ENCODE results near the gene LRRC28.

Gene LRRC28

DNA sequence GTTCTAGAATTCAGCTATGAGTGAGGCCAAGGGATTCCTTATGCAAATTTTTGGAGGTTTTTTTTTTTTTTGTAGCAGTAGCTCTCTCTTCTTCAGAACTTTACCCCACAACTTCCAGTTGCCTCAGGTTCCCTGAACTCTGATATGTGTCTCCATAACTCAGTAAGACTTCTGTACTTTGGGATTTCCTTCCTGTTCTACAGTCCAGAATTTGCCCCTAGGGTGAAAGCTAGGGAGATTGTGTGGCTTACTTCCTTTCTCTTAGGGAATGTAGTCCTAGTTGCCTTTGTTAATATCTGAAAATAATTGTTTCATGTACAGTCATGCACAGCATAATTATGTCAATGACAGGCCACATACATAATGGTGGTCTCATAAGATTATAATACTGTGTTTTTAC is 30.8 kb downstream of the LRRC28 start:
- H3K4me3 ChIP-seq (ENCODE audit: insufficient read length, low read depth): no peak overlapping the region
- no peaks in the 10 kb centered on the region for H3K9me3 ChIP-seq (ENCODE audit: insufficient read depth, low read length)
- no peaks in the 10 kb centered on the region for H3K36me3 ChIP-seq (ENCODE audit: insufficient read depth, insufficient read length, low read length)
- no peaks in the 10 kb centered on the region for H3K4me1 ChIP-seq (ENCODE audit: insufficient read depth, insufficient read length)
- no peak for DNase-seq (ENCODE audit: low read depth, low spot score)
- no peak for TF ChIP-seq YY1 (IDR thresholded peaks at IDR 0.05; ENCODE audit: insufficient read depth, insufficient read length)
- TF ChIP-seq ZNF274 (IDR thresholded peaks at IDR 0.05; ENCODE audit: low read depth, low read length): no peak
- TF ChIP-seq SUZ12 (IDR thresholded peaks at IDR 0.05; ENCODE audit: extremely low read depth, insufficient read depth, insufficient read length): no peak
- H3K9ac ChIP-seq (ENCODE audit: insufficient read length, low read depth): no peak overlapping the region
- H3K27me3 ChIP-seq (ENCODE audit: insufficient read depth, insufficient read length): no peaks in the 10 kb centered on the region

DNA sequence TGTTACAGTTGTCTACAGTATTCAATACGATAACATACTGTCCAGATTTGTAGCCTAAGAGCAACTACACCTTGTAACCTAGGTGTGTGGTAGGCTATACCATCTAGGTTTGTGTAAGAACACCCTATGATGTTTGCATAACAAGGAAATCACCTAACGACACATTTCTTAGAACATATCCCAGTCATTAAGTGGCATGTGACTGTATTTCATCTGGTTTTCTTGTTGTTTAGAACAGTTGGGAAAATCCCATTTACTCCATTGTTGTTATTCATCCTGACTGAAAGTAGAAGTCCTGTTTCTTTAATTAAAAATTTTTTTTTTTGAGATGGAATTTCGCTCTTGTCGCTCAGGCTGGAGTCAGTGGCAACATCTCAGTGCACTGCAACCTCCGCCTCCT is 31.3 kb downstream of the LRRC28 start:
- Histone ChIP-seq H3K27me3 (ENCODE audit: insufficient read depth, insufficient read length) (no peaks in the 10 kb centered on the region), H3K9ac (ENCODE audit: insufficient read length, low read depth) (no peak overlapping the region), H3K9me3 (ENCODE audit: insufficient read depth, low read length) (no peaks in the 10 kb centered on the region), H3K36me3 (ENCODE audit: insufficient read depth, insufficient read length, low read length) (no peaks in the 10 kb centered on the region), H3K4me3 (ENCODE audit: insufficient read length, low read depth) (no peak overlapping the region), H3K4me1 (ENCODE audit: insufficient read depth, insufficient read length) (no peaks in the 10 kb centered on the region)
- DNase-seq (ENCODE audit: low read depth, low spot score): no peak
- TF ChIP-seq SUZ12 (IDR thresholded peaks at IDR 0.05; ENCODE audit: extremely low read depth, insufficient read depth, insufficient read length) (no peak), YY1 (IDR thresholded peaks at IDR 0.05; ENCODE audit: insufficient read depth, insufficient read length) (no peak), ZNF274 (IDR thresholded peaks at IDR 0.05; ENCODE audit: low read depth, low read length) (no peak)

DNA sequence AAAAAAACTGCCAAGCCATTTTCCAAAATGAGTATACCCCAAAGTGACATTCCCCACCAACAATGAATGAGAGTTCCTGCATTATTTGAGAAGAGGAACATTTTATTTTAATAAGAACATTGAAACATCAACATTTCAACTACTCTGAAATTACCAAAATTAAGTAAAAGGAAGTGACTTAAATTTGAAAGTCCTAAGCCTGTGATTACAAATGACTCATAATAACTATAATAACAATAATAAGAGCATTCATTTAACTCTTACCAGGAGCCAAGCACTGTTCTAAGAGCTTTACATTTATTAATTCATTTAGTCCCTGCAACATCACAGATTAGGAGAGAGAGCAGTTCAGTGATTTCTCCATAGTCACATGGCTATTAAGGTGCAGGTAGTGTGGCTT is 32.4 kb downstream of the LRRC28 start:
- Histone ChIP-seq H3K9ac (ENCODE audit: insufficient read length, low read depth) (no peak overlapping the region), H3K9me3 (ENCODE audit: insufficient read depth, low read length) (no peaks in the 10 kb centered on the region), H3K4me3 (ENCODE audit: insufficient read length, low read depth) (no peak overlapping the region), H3K4me1 (ENCODE audit: insufficient read depth, insufficient read length) (no peaks in the 10 kb centered on the region), H3K27me3 (ENCODE audit: insufficient read depth, insufficient read length) (no peaks in the 10 kb centered on the region), H3K36me3 (ENCODE audit: insufficient read depth, insufficient read length, low read length) (no peaks in the 10 kb centered on the region)
- DNase-seq (ENCODE audit: low read depth, low spot score): no peak
- TF ChIP-seq YY1 (IDR thresholded peaks at IDR 0.05; ENCODE audit: insufficient read depth, insufficient read length) (no peak), SUZ12 (IDR thresholded peaks at IDR 0.05; ENCODE audit: extremely low read depth, insufficient read depth, insufficient read length) (no peak), ZNF274 (IDR thresholded peaks at IDR 0.05; ENCODE audit: low read depth, low read length) (no peak)

DNA sequence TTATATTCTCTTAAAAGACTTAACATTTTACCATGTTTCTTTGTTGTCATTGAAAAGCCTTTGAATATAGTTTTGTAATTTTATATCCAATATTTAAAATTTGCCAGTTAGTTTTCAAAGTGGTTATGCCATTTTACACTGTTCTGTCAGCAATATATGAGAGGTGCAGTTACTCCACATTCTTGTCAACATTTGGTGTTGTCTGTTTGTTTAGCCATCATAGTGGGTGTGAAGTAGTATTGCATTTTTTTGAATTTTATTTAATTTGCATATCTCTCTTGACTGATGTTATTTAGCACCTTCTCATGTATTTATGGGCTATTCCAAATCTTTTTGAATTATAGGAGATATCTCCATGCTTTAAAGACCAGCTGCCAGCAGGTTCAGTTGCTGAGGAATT is 40.4 kb downstream of the LRRC28 start:
- no peaks in the 10 kb centered on the region for H3K36me3 ChIP-seq (ENCODE audit: insufficient read depth, insufficient read length, low read length)

DNA sequence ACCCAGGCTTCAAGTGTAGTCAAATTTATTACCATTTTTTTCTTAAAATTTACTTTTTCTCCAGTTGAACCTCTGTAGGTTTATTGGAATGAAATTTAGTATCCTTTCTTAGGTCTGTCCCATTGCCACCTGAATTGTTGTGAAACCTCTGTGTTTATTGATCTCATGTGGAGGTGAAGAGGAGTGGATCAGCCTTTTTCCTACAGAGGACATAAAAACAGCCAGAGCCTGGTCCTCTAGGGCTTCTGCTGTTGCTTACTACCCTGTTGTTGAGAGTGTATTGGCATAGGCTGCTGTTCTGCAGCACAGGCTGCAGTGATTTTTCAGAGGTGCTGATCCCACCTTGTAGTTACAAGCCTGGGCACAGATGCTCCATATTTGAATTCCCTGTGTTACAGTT is 44.6 kb downstream of the LRRC28 start:
- H3K4me1 ChIP-seq (ENCODE audit: insufficient read depth, insufficient read length): no peaks in the 10 kb centered on the region
- no peaks in the 10 kb centered on the region for H3K36me3 ChIP-seq (ENCODE audit: insufficient read depth, insufficient read length, low read length)
- no peaks in the 10 kb centered on the region for H3K27me3 ChIP-seq (ENCODE audit: insufficient read depth, insufficient read length)
- DNase-seq (ENCODE audit: low read depth, low spot score): no peak
- H3K4me3 ChIP-seq (ENCODE audit: insufficient read length, low read depth): no peak overlapping the region
- TF ChIP-seq YY1 (IDR thresholded peaks at IDR 0.05; ENCODE audit: insufficient read depth, insufficient read length): no peak
- H3K9ac ChIP-seq (ENCODE audit: insufficient read length, low read depth): no peak overlapping the region
- peaks cover 13% of the 10 kb centered on the region; the same call in 1 of the 2 replicates for H3K9me3 ChIP-seq (ENCODE audit: insufficient read depth, low read length)

More for the DNA sequence above, 40.4 kb downstream of the LRRC28 start:
- no peak for DNase-seq (ENCODE audit: low read depth, low spot score)
- no peak overlapping the region for H3K4me3 ChIP-seq (ENCODE audit: insufficient read length, low read depth)
- TF ChIP-seq ZNF274 (IDR thresholded peaks at IDR 0.05; ENCODE audit: low read depth, low read length) (no peak), YY1 (IDR thresholded peaks at IDR 0.05; ENCODE audit: insufficient read depth, insufficient read length) (no peak), SUZ12 (IDR thresholded peaks at IDR 0.05; ENCODE audit: extremely low read depth, insufficient read depth, insufficient read length) (no peak)
- H3K4me1 ChIP-seq (ENCODE audit: insufficient read depth, insufficient read length): no peaks in the 10 kb centered on the region
- H3K9me3 ChIP-seq (ENCODE audit: insufficient read depth, low read length): peaks cover 13% of the 10 kb centered on the region; the same call in 1 of the 2 replicates
- H3K27me3 ChIP-seq (ENCODE audit: insufficient read depth, insufficient read length): no peaks in the 10 kb centered on the region
- H3K9ac ChIP-seq (ENCODE audit: insufficient read length, low read depth): no peak overlapping the region

DNA sequence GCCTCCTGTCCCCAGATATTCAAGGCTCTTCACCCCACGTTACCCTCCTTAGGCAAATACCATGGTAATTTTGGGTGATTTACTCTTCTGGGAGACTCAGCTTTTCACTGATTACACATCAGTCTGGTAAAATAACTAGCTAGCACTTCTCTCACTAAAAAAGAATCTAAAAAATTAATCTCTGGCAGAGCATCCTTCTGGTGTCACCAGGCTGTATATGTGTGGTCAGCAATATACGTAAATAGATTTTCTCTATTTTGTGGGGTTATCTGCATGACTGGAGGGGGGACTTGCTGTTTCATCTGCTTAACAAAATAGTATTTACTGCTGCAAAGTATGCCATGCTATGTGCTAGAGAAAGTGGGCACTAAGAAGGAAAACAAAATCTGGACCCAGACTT is 45.1 kb downstream of the LRRC28 start:
- DNase-seq (ENCODE audit: low read depth, low spot score): no peak
- Histone ChIP-seq H3K9ac (ENCODE audit: insufficient read length, low read depth) (no peak overlapping the region), H3K27me3 (ENCODE audit: insufficient read depth, insufficient read length) (no peaks in the 10 kb centered on the region), H3K9me3 (ENCODE audit: insufficient read depth, low read length) (peaks cover 13% of the 10 kb centered on the region; the same call in 1 of the 2 replicates), H3K4me3 (ENCODE audit: insufficient read length, low read depth) (no peak overlapping the region), H3K36me3 (ENCODE audit: insufficient read depth, insufficient read length, low read length) (no peaks in the 10 kb centered on the region), H3K4me1 (ENCODE audit: insufficient read depth, insufficient read length) (no peaks in the 10 kb centered on the region)
- no peak for TF ChIP-seq SUZ12 (IDR thresholded peaks at IDR 0.05; ENCODE audit: extremely low read depth, insufficient read depth, insufficient read length)
- TF ChIP-seq ZNF274 (IDR thresholded peaks at IDR 0.05; ENCODE audit: low read depth, low read length): no peak
- TF ChIP-seq YY1 (IDR thresholded peaks at IDR 0.05; ENCODE audit: insufficient read depth, insufficient read length): no peak

DNA sequence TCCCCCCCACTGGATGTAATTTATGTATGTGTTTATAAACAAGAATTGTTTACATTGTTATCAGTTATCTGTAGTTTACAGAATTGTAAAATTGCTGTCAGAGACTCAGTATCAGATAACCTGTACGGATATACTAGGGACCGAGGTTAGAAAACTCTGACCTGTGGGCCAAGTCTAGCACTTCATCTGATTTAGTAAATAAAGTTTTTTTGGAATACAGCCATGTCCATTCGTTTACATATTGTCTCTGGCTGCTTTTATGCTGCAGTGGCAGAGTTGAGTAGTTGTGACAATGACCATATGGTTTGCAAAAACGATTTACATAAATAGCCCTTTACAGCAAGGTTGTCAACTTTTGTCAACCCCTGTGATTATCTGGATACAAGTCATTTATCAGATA is 52.6 kb downstream of the LRRC28 start:
- Histone ChIP-seq H3K9me3 (ENCODE audit: insufficient read depth, low read length) (no peaks in the 10 kb centered on the region), H3K36me3 (ENCODE audit: insufficient read depth, insufficient read length, low read length) (no peaks in the 10 kb centered on the region), H3K4me1 (ENCODE audit: insufficient read depth, insufficient read length) (peaks cover 5% of the 10 kb centered on the region), H3K27me3 (ENCODE audit: insufficient read depth, insufficient read length) (no peaks in the 10 kb centered on the region), H3K9ac (ENCODE audit: insufficient read length, low read depth) (no peak overlapping the region), H3K4me3 (ENCODE audit: insufficient read length, low read depth) (no peak overlapping the region)
- TF ChIP-seq YY1 (IDR thresholded peaks at IDR 0.05; ENCODE audit: insufficient read depth, insufficient read length) (no peak), ZNF274 (IDR thresholded peaks at IDR 0.05; ENCODE audit: low read depth, low read length) (no peak), SUZ12 (IDR thresholded peaks at IDR 0.05; ENCODE audit: extremely low read depth, insufficient read depth, insufficient read length) (no peak)
- DNase-seq (ENCODE audit: low read depth, low spot score): no peak

Data from NT2/D1 (cell line).